SIG-M5 treated with dmso at 0.1 percent for 504 hours (cell line): Measurements from ENCODE around the gene AMBP.

Source experiments
- DNase-seq: peaks from one replicate; lab custom pipeline; 2025; ENCODE audit not compliant: unreplicated experiment; lab: John Stamatoyannopoulos, UW

Gene AMBP

DNA sequence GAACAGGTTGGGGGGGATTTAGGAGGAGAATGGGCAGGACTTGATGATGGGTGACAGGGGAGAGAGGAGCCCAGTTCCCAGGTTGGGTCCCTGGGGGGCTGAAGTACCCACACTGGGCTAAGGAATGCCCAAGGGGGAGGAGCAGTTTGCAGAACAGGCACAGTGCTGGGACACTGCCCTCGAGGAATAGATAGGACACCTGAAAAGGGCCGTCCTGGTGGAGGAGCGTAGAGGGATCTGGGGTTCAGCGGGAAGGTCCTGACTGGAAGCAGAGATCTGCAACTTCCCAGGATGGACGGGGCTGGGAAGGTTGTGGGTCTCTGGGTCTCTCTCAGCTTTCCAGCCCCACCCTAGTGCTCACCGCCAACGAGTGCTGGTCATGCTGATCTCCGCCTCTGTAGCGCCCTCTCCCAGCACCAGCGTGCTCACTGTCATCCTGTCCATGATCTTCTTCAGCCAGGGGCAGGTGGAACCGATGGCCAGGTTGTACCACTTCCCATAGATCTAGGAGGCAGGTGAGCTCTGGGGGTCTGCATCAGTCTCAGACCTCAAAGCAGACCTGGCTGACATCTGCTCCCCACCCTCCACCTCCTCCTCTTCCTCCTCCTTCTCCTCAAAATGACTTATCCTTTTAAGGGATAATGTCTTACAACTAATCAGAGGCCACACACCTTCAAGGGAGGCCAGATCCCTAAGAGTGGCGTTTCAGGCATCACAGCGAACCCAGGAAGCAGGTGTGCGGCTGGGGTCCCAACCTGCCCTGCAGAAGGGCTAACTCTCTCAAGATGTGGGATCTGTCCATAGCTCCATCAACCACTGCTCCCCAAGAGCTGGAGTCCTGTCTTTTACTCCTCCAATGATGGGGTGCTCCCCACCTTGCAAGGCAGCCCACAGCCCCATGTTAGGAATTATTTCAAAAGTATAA, 1.6 kb downstream of the AMBP start:
- no peak for DNase-seq

DNA sequence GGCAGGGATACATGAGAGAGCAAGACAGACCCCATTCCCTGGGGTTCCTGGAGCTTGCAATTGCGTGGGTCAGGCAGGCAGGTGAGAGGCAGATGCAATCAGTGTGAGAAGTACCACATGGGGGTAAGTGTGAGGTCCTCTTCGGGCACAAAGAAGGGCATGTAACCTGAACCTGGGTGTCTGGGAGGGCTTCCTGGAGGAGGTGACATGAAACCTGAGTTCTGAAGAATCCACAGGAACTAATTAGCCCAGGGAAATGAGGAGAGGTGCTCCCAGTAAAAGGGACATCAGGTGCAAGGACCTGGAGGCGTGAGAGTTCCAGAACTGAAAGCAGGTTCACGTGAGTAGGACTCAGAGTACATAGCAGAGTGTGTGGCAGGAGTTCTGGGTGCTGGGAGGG, 2.5 kb downstream of the AMBP start:
- DNase-seq: no peak

GRCh38 chr9:114072184-114073140, 5.6 kb downstream of the AMBP start:
- no peak for DNase-seq

GRCh38 chr9:114071197-114071795, 6.8 kb downstream of the AMBP start:
- no peak for DNase-seq

GRCh38 chr9:114070188-114071103, 7.7 kb downstream of the AMBP start:
- DNase-seq: no peak

DNA sequence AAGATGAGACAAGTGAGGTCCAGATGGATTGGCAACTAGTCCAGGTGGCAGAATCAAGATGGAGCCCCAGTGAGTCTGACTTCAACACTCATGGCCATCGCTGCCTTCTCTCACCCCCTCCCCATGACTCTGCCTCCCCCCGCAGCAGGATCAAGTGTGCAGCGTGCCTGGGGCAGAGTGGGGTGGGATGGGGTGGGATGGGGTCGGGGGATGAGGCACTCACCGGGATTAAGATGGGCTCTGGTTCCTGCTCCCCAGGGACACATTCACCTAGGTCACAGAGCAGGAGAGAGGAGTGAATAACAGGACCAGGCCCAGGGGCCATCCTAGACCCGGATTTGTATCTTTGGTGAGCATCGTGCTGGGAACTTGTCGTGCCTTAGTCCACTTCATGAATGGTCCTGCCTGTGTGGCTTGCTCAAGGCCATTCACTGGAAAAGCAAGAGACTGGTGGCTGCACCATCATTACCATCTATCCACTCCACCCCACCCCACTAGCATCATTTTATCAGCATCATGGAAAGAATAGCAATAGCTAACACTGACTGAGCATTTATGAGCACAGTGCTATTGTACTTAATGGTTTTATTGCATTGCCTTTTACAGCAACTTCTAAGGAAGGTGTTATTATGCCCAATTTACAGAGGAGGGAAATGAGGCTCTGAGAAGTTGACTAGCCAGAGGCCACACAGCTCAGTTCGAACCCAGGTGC, 8.5 kb downstream of the AMBP start:
- no peak for DNase-seq

DNA sequence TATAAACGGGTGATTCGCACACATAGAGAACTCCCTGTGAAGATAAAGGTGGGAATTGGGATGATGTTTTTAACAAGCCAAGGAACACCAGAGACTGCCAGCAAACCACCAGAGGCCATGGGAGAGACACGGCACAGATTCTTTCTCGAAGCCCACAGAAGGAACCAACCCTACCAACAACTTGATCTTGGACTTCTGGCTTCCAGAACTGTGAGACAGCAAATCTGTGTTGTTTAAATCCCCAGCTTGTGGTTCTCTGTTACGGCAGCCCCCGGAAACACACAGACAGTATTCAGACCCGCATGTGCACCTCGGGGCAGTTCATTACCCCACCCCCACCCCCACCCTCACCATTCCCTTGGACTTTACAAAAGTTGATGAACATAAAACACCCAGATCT, 12.8 kb downstream of the AMBP start:
- DNase-seq: no peak

GRCh38 chr9:114061830-114062474, 16.1 kb downstream of the AMBP start:
- DNase-seq: no peak

- no peak for DNase-seq
Observed at GRCh38 chr9:114061292-114061691, 16.8 kb downstream of the AMBP start.

- no peak for DNase-seq
Observed at GRCh38 chr9:114060711-114061110, 17.4 kb downstream of the AMBP start.

DNA sequence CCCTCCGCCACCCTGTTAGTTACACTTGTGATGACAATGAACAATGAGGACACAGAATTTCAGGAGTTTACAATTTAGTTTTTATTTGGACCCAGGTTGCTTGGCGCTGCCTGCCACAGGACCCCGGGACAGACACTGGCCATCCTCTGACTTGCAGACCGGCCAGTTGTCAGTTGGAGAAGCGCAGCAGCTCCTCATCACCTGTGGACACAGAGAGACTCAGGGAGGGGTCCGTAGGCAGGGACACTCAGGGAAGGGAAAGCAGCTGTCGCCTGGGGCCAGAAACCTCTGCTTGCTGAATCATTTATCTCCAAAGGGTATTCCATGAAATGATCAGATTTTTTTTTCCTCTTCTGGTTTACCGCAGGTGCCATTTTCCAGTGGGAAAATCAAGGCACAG, 18.0 kb downstream of the AMBP start:
- no peak for DNase-seq

DNA sequence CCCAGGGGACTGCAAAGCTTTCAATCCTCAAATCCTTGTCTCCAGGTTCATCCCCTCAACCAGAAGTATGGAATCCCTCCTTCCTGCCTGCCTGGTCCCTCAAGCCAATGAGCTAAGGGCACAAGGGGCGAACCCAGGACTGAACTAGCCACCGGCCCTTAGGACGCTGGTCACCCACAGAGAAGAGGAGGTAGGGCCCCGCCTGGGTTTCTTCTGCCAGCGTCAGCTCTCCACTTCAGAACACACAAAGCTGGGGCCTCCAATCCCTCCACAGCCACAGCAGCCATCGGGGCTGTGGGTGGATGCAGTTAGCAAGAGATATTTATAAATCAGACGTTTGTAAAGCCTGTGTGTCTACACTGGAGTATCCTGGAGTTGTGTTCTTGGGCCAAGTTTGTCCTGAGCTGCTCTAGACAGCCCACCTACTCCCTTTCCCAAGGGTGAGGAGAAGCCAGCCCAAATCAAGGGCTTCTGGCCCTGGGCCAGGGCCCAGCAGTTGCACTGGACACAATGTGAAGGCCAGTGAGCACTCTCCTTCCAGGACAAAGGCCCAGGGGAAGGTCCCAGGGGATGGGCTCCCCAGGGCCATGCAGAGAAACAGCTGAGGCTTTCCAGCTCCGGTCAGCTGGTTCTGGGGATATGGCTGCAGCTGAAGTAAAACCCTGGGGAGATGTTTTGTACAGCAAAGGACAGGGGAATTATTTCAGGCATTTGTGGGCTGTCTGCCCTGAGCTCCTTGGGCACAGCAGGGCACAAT, 18.9 kb downstream of the AMBP start:
- DNase-seq: no peak

DNA sequence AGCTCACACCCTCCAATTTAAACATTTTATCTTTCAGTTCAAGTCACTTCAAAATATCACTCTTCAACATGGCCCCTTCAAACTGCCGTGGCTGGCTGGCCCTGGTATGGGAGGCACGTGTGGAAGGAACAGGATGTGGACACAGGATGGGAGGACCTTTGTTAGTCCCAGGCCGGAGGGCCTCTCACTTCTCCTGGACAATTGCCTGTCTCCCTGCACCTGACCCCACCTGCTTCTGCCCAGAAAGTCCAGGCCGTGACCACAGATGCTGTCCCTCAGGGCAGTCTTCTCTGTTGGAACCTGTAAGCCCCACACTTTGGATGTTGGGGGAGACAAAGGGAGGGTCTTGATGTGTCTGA, 19.4 kb downstream of the AMBP start:
- DNase-seq: no peak

DNA sequence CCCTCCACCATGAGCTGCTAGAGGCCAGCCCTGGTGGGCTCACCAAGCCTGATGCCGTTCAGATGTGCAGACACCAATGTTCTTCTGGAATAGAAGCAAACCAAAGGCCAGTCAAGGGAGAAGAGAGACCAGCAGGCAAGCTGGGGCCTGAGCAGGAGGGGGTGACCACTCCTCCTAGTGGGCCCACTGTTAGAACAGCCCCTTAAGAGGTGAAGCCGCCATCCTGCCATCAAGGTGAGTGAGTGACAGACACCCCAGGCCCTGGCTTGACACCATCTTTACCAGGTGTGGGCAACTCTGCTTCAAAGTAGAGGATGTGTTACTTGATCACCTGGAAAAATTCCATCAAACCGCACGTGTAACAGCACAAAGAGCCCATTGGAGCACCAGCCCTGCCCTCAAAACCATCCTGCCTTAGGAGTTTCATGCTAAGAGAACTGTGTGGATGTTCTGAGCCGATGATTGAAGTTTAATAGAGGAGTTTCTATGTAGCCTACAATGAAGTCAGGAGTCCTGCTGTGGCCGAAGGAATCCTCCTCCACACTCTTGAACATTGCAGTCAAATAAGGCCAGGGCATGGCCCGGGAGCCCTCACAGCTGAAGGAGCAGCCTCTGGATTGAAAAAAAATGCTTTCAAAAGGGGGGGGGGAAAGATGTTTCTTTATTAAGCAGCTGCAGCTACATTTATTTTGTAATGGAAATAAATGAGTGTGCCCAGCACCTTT, 20.8 kb downstream of the AMBP start:
- no peak for DNase-seq

GRCh38 chr9:114056527-114056926, 21.6 kb downstream of the AMBP start:
- no peak for DNase-seq

GRCh38 chr9:114055894-114056293, 22.2 kb downstream of the AMBP start:
- no peak for DNase-seq

DNA sequence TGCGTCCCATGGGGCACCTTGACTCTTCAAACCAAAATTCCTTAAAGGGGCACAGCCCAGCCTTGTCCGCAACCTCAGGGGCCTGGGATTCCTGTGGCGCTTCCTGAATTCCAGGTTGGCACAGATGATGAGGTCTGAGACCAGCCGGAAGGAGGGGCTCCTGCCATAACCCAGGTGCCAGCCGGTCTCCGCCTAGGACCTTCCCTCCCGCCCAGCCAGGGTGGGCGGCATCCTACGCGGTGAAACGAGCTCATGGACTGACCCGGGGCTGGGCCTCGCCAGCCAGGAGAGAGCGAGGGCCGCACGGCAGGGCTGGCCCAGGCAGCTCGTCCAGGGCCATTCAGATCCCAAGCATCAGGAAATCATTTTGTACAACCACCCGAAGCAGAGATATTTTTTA, 23.0 kb downstream of the AMBP start:
- DNase-seq: no peak

DNA sequence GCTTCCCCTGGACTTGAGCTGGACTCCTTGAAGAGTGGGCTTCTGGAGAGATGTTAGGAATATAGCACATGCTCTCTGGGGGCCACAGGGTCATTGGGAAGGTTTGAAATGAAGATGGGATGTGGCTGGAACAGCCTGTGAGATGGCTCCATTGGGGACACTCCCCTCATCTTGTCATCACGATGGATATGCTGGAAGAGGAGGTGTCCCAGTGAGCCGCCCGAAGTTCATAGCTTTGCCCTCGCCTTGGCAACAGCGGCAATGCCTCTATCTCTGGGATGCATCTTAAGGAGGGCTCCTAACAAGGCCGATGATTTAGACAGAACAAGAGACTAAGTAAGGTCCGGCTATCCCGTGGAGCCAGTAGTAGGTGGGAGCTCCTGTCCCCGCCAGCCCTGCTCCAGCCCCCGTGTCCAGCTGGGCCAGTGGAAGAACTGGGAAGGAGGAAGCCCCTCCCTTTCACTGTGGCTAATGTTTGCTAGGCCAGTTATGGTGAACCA, 23.9 kb downstream of the AMBP start:
- no peak for DNase-seq
